COLO829 (cell line): ENCODE results near the gene HSP90AA1.
"Not testable (repeated sequence)": the region's sequence is repeated elsewhere in the genome, so short reads cannot be mapped to it uniquely, and the experiment has no call there.

Source experiments
- DNase-seq: peaks from one replicate; pipeline ENCODE4 v3.0.0; 2012; ENCODE audit warnings: low spot score

The HSP90AA1 gene

GRCh38 chr14:102094101-102094500 is 7.3 kb upstream of the HSP90AA1 start:
- no peak for DNase-seq

GRCh38 chr14:102092806-102093205 is 6.0 kb upstream of the HSP90AA1 start:
- no peak for DNase-seq

- DNase-seq = no peak
Measured at GRCh38 chr14:102090713-102091112, 3.9 kb upstream of the HSP90AA1 start.

GRCh38 chr14:102089621-102090343 is 2.9 kb upstream of the HSP90AA1 start:
- DNase-seq = no peak

GRCh38 chr14:102088012-102088792 is 1.4 kb upstream of the HSP90AA1 start:
- DNase-seq = no peak

- DNase-seq = no peak
Measured at GRCh38 chr14:102087762-102088011, 843 bp upstream of the HSP90AA1 start.

- no peak for DNase-seq
Measured at GRCh38 chr14:102086709-102086971, 204 bp downstream of the HSP90AA1 start.

- DNase-seq = no peak
Measured at GRCh38 chr14:102085948-102086708, 716 bp downstream of the HSP90AA1 start.

- no peak for DNase-seq
Measured at GRCh38 chr14:102085488-102085887, 1.4 kb downstream of the HSP90AA1 start.

GRCh38 chr14:102084931-102085330 is 1.9 kb downstream of the HSP90AA1 start:
- DNase-seq = no peak

GRCh38 chr14:102084522-102084921 is 2.3 kb downstream of the HSP90AA1 start:
- DNase-seq = not testable (repeated sequence)

- DNase-seq = no peak
Measured at GRCh38 chr14:102081231-102082080, 5.4 kb downstream of the HSP90AA1 start.

GRCh38 chr14:102080183-102081080 is 6.4 kb downstream of the HSP90AA1 start:
- DNase-seq = no peak

- no peak for DNase-seq
Measured at GRCh38 chr14:102079700-102079979, 7.2 kb downstream of the HSP90AA1 start.

- DNase-seq = no peak
Measured at GRCh38 chr14:102078831-102079699, 7.8 kb downstream of the HSP90AA1 start.

- DNase-seq = not testable (repeated sequence)
Measured at GRCh38 chr14:102078361-102078791, 8.5 kb downstream of the HSP90AA1 start.

GRCh38 chr14:102077382-102077709 is 9.5 kb downstream of the HSP90AA1 start:
- DNase-seq = no peak

GRCh38 chr14:102075155-102075554 is 11.7 kb downstream of the HSP90AA1 start:
- no peak for DNase-seq

GRCh38 chr14:102074415-102074964 is 12.4 kb downstream of the HSP90AA1 start:
- DNase-seq = no peak

GRCh38 chr14:102071283-102071998 is 15.4 kb downstream of the HSP90AA1 start:
- DNase-seq = peak; percentile 81
